HepG2 (cell line): ENCODE measurements around the gene HMMR. TPM values are rescaled to one million over a fixed set of nuclear protein-coding genes. Genes with fewer than 3 reads are reported as not detected.

ENCODE experiments used
- BRD4 ChIP-seq: sonication (generic); formaldehyde crosslinking; IDR thresholded peaks from 2 replicates; pipeline ENCODE4 v1.4.0; 2020; ENCODE audit warnings: missing genetic modification reagents
- HMGA1 ChIP-seq: sonication (generic); formaldehyde crosslinking; conservative IDR thresholded peaks from 2 replicates; pipeline ENCODE4 v1.4.0; 2020; ENCODE audit warnings: missing genetic modification reagents
- HOXA9 ChIP-seq: sonication (generic); formaldehyde crosslinking; IDR thresholded peaks from 2 replicates; pipeline ENCODE4 v1.8.1; 2022; ENCODE audit warnings: missing genetic modification reagents, mild to moderate bottlenecking, moderate library complexity, borderline replicate concordance
- ISL2 ChIP-seq: sonication (generic); formaldehyde crosslinking; IDR thresholded peaks from 2 replicates; pipeline ENCODE4 v1.5.0; 2020; ENCODE audit warnings: missing genetic modification reagents
- KAT7 ChIP-seq: IDR thresholded peaks from 2 replicates; pipeline ENCODE4 v1.6.1; 2018; ENCODE audit warnings: borderline replicate concordance, missing compliant biosample characterization
- MATR3 ChIP-seq: sonication (generic); formaldehyde crosslinking; IDR thresholded peaks from 2 replicates; pipeline ENCODE4 v1.4.0; 2020; ENCODE audit warnings: missing genetic modification reagents
- PLSCR1 ChIP-seq: sonication (generic); formaldehyde crosslinking; IDR thresholded peaks from 2 replicates; pipeline ENCODE4 v1.5.0; 2020; ENCODE audit warnings: missing genetic modification reagents, mild to moderate bottlenecking, borderline replicate concordance
- REPIN1 ChIP-seq: sonication (generic); formaldehyde crosslinking; IDR thresholded peaks from 2 replicates; pipeline ENCODE4 v1.8.0; 2022; ENCODE audit warnings: missing genetic modification reagents, low read depth, mild to moderate bottlenecking, borderline replicate concordance
- SMAD1 ChIP-seq: sonication (generic); formaldehyde crosslinking; IDR thresholded peaks from 2 replicates; pipeline ENCODE4 v1.4.0; 2020; ENCODE audit warnings: missing genetic modification reagents, low read depth, mild to moderate bottlenecking, borderline replicate concordance
- SMAD9 ChIP-seq: sonication (generic); formaldehyde crosslinking; IDR thresholded peaks from 2 replicates; pipeline ENCODE4 v1.5.1; 2020; ENCODE audit warnings: mild to moderate bottlenecking, missing genetic modification reagents
- SP2 ChIP-seq: sonication (generic); formaldehyde crosslinking; IDR thresholded peaks from 2 replicates; pipeline ENCODE4 v1.5.1; 2020; ENCODE audit warnings: mild to moderate bottlenecking, missing genetic modification reagents
- ZC3H13 ChIP-seq: sonication (generic); formaldehyde crosslinking; IDR thresholded peaks from 2 replicates; pipeline ENCODE4 v1.8.1; 2023; ENCODE audit warnings: mild to moderate bottlenecking, missing genetic modification reagents, moderate library complexity
- ZNF337 ChIP-seq: sonication (generic); formaldehyde crosslinking; IDR thresholded peaks from 2 replicates; pipeline ENCODE4 v1.5.1; 2020; ENCODE audit warnings: missing genetic modification reagents, low read depth, mild to moderate bottlenecking, borderline replicate concordance
- ZNF468 ChIP-seq: sonication (generic); formaldehyde crosslinking; IDR thresholded peaks from 2 replicates; pipeline ENCODE4 v1.8.0; 2022; ENCODE audit warnings: mild to moderate bottlenecking, moderate library complexity, missing genetic modification reagents
- ZNF530 ChIP-seq: sonication (generic); formaldehyde crosslinking; IDR thresholded peaks from 2 replicates; pipeline ENCODE4 v1.5.0; 2020; ENCODE audit warnings: low read depth, mild to moderate bottlenecking, missing genetic modification reagents
- ZNF652 ChIP-seq: IDR thresholded peaks from 2 replicates; pipeline ENCODE4 v1.6.1; 2016; ENCODE audit warnings: low read depth, borderline replicate concordance
- ZNF768 ChIP-seq: sonication (generic); formaldehyde crosslinking; IDR thresholded peaks from 2 replicates; pipeline ENCODE4 v1.4.0; 2020; ENCODE audit warnings: missing genetic modification reagents
- polyA plus RNA-seq, 8 experiments: library from polyadenylated mRNA; depleted of rRNA in 3 of 8; stranded (reverse) in 7 of 8; unstranded in 1 of 8; fragments of >200 nt; fragmentation: Illumina TruSeq in 4 of 8; extraction: Trizol in 4 of 8; gene quantifications; 2 replicates each; pipeline versions ENCODE4 v1.2.1 to v1.2.3, GENCODE V29; 2011 to 2016; ENCODE audit warnings: low read depth in 4 of 8, missing spikeins in 1 of 8, mixed read lengths in 1 of 8; ENCODE audit not compliant: insufficient read depth in 1 of 8
- total RNA-seq, 5 experiments: library from RNA; depleted of rRNA; stranded (reverse); fragments of >200 nt; fragmentation: Illumina TruSeq; extraction: Trizol; gene quantifications; 2 replicates each; pipeline ENCODE4 v1.2.3, GENCODE V29; 2016; ENCODE audit warnings: low read depth in 1 of 5
- TF ChIP-seq, protein P1 (sequence below): sonication (generic); formaldehyde crosslinking; IDR thresholded peaks from 2 replicates; pipeline ENCODE4 v1.4.0; 2020; ENCODE audit warnings: mild to moderate bottlenecking, missing genetic modification reagents
- TF ChIP-seq, protein P2 (sequence below): sonication (generic); formaldehyde crosslinking; IDR thresholded peaks from 2 replicates; pipeline ENCODE4 v1.9.0; 2021; ENCODE audit warnings: missing genetic modification reagents, borderline replicate concordance
- TF ChIP-seq, protein P3 (sequence below): sonication (generic); formaldehyde crosslinking; IDR thresholded peaks from 2 replicates; pipeline ENCODE4 v1.4.0; 2020; ENCODE audit warnings: missing genetic modification reagents
- TF ChIP-seq, protein P4 (sequence below): sonication (generic); formaldehyde crosslinking; IDR thresholded peaks from 2 replicates; pipeline ENCODE4 v1.4.0; 2020; ENCODE audit warnings: missing genetic modification reagents

The HMMR gene
- total and polyA plus RNA-seq, 2 of the 13 experiments (the other 11 are each of a cell fraction or from before 2014, with no cell fraction given): 8.5 to 48.3 TPM

GRCh38 chr5:163459819-163460561 lies 442 bp upstream of the HMMR start, which contains the start of gene NUDCD2 (continued):
- TF ChIP-seq ZNF337: peak; percentile 48; the same call in 1 of the 2 replicates
- TF ChIP-seq MATR3 (CRISPR knock-in tag): no peak
- TF ChIP-seq PLSCR1: no peak
- TF ChIP-seq, protein P1, sequence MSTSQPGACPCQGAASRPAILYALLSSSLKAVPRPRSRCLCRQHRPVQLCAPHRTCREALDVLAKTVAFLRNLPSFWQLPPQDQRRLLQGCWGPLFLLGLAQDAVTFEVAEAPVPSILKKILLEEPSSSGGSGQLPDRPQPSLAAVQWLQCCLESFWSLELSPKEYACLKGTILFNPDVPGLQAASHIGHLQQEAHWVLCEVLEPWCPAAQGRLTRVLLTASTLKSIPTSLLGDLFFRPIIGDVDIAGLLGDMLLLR (CRISPR knock-in tag): no peak; the same call in 1 of the 2 replicates
- TF ChIP-seq ZNF768 (CRISPR knock-in tag): peak; percentile 85; the same call in 1 of the 2 replicates
- TF ChIP-seq SP2 (CRISPR knock-in tag): peak; percentile 80
- peak; percentile 47; the same call in 1 of the 2 replicates for TF ChIP-seq ISL2 (CRISPR knock-in tag)
- TF ChIP-seq HMGA1 (CRISPR knock-in tag): no peak
- TF ChIP-seq, protein P2, sequence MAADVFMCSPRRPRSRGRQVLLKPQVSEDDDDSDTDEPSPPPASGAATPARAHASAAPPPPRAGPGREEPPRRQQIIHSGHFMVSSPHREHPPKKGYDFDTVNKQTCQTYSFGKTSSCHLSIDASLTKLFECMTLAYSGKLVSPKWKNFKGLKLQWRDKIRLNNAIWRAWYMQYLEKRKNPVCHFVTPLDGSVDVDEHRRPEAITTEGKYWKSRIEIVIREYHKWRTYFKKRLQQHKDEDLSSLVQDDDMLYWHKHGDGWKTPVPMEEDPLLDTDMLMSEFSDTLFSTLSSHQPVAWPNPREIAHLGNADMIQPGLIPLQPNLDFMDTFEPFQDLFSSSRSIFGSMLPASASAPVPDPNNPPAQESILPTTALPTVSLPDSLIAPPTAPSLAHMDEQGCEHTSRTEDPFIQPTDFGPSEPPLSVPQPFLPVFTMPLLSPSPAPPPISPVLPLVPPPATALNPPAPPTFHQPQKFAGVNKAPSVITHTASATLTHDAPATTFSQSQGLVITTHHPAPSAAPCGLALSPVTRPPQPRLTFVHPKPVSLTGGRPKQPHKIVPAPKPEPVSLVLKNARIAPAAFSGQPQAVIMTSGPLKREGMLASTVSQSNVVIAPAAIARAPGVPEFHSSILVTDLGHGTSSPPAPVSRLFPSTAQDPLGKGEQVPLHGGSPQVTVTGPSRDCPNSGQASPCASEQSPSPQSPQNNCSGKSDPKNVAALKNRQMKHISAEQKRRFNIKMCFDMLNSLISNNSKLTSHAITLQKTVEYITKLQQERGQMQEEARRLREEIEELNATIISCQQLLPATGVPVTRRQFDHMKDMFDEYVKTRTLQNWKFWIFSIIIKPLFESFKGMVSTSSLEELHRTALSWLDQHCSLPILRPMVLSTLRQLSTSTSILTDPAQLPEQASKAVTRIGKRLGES (CRISPR knock-in tag): peak; percentile 33; the same call in 1 of the 2 replicates
- 0 out of 2 replicates have a peak, but pooled peaks have one; percentile 54 for TF ChIP-seq ZNF468 (CRISPR knock-in tag)
- TF ChIP-seq REPIN1 (CRISPR knock-in tag): peak; percentile 87
- peak; percentile 75; the same call in 1 of the 2 replicates for TF ChIP-seq KAT7 (CRISPR knock-in tag)
- TF ChIP-seq SMAD9: 0 out of 2 replicates have a peak, but pooled peaks have one; percentile 62
- peak; percentile 74 for TF ChIP-seq BRD4 (CRISPR knock-in tag)
- no peak for TF ChIP-seq ZNF652 (CRISPR knock-in tag)
- TF ChIP-seq SMAD1 (CRISPR knock-in tag): no peak; the same call in 1 of the 2 replicates
- TF ChIP-seq, protein P3, sequence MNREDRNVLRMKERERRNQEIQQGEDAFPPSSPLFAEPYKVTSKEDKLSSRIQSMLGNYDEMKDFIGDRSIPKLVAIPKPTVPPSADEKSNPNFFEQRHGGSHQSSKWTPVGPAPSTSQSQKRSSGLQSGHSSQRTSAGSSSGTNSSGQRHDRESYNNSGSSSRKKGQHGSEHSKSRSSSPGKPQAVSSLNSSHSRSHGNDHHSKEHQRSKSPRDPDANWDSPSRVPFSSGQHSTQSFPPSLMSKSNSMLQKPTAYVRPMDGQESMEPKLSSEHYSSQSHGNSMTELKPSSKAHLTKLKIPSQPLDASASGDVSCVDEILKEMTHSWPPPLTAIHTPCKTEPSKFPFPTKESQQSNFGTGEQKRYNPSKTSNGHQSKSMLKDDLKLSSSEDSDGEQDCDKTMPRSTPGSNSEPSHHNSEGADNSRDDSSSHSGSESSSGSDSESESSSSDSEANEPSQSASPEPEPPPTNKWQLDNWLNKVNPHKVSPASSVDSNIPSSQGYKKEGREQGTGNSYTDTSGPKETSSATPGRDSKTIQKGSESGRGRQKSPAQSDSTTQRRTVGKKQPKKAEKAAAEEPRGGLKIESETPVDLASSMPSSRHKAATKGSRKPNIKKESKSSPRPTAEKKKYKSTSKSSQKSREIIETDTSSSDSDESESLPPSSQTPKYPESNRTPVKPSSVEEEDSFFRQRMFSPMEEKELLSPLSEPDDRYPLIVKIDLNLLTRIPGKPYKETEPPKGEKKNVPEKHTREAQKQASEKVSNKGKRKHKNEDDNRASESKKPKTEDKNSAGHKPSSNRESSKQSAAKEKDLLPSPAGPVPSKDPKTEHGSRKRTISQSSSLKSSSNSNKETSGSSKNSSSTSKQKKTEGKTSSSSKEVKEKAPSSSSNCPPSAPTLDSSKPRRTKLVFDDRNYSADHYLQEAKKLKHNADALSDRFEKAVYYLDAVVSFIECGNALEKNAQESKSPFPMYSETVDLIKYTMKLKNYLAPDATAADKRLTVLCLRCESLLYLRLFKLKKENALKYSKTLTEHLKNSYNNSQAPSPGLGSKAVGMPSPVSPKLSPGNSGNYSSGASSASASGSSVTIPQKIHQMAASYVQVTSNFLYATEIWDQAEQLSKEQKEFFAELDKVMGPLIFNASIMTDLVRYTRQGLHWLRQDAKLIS: 0 out of 2 replicates have a peak, but pooled peaks have one; percentile 76
- TF ChIP-seq ZC3H13 (CRISPR knock-in tag): no peak
- TF ChIP-seq ZNF530 (CRISPR knock-in tag): no peak
- TF ChIP-seq HOXA9 (CRISPR knock-in tag): no peak; the same call in 1 of the 2 replicates
- TF ChIP-seq, protein P4, sequence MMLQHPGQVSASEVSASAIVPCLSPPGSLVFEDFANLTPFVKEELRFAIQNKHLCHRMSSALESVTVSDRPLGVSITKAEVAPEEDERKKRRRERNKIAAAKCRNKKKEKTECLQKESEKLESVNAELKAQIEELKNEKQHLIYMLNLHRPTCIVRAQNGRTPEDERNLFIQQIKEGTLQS (CRISPR knock-in tag): no peak
